Lung microvascular endothelial cell (primary cell): ENCODE data around the gene HOGA1. TPM values are rescaled to one million over a fixed set of nuclear protein-coding genes. Genes with fewer than 3 reads are reported as not detected.
"Not testable (repeated sequence)": the region's sequence is repeated elsewhere in the genome, so short reads cannot be mapped to it uniquely, and the experiment has no call there.

ENCODE experiments used
- DNase-seq, 2 donors: peaks; one replicate each; pipeline versions ENCODE4 v3.0.0 to v3.0.0-alpha.2; 2010; ENCODE audit warnings: low read depth in 2 of 2
- total RNA-seq: library from RNA; depleted of rRNA; stranded (reverse); fragments of >200 nt; gene quantifications from 2 replicates; pipeline ENCODE4 v1.2.1, GENCODE V29; 2014

Gene HOGA1
- total RNA-seq, 1 donor from 2014 or later, result under 0.01 TPM

- peak; percentile 51 to 94 for DNase-seq
These were observed 64.6 kb downstream of the HOGA1 start for GRCh38 chr10:97648562-97649404.

DNA sequence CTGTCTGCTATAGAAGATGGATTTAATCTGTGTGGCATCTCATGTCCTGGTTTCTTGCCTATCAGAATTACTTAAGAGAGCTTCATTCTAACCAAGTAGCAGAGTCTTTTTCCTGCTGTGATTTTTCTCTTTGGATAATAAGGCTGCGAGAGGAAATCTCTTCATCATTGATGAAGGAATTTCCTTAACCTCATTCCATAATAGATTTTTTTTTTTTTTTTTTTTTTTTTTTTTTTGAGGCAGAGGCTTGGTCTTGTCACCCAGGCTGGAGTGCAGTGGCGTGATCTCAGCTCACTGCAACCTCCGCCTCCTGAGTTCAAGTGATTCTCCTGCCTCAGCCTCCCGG, 65.2 kb downstream of the HOGA1 start:
- DNase-seq, result not testable (repeated sequence)

- DNase-seq, result no peak
These were observed 66.5 kb downstream of the HOGA1 start for GRCh38 chr10:97650726-97651125.

DNA sequence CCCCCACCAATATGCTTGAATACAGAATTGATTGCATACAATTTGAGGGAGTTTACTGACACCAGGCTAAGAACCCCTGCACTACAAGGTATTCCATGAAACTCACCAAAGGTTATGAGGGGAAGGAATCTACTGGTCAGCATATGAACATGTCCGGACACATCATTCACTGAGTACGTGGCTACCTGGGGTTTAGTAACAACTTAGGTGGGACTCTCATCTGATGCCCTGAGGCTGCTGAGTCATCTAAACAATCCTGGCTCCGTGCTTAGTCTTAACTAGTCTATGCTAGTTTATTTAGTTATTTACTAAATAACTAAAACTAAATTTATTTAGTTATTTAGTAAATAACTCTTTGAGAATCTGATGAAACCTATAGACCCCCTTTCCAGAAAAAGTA, 67.6 kb downstream of the HOGA1 start:
- DNase-seq, result no peak

GRCh38 chr10:97656777-97657176, 72.6 kb downstream of the HOGA1 start:
- no peak for DNase-seq

DNA sequence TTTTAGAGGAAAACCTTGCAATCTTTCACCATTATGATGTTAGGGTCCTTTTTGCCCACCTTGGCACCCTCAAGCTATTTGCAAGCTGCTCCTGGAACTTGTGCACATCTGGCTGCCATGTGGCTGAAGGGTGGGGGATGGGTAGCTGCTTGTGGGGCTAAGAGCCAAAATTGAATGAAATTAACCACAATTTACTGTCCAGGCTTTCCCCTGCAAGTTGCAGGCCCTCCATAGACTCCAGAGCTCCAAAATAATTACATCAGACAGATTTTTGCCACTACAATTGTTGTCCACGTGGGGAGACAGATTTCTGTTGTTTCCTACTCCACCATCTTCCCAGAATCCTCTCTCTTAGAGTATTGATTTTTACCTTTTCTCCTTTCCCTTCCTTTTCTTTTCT, 75.4 kb downstream of the HOGA1 start:
- no peak for DNase-seq

Other genes starting within 250 kb of the HOGA1 start
- gene FRAT2, start 249.7 kb upstream of the HOGA1 start, total RNA-seq, result 8.1 and 13.9 TPM in 2 replicates
- gene RRP12, start 183.0 kb upstream of the HOGA1 start, total RNA-seq, result 6.8 and 9.3 TPM in 2 replicates
- 209 and 215 TPM in 2 replicates for gene PGAM1, start 158.2 kb upstream of the HOGA1 start, total RNA-seq
- 20.6 and 23.1 TPM in 2 replicates for gene EXOSC1, start 138.4 kb upstream of the HOGA1 start, total RNA-seq
- 21.6 and 26.2 TPM in 2 replicates for gene ZDHHC16, start 138.2 kb upstream of the HOGA1 start, total RNA-seq
- 39.7 and 47.2 TPM in 2 replicates for gene MMS19, start 86.0 kb upstream of the HOGA1 start, total RNA-seq
- 41.6 and 59.9 TPM in 2 replicates for gene UBTD1, start 85.5 kb upstream of the HOGA1 start, total RNA-seq
- 0.20 and 0.44 TPM in 2 replicates for gene ANKRD2, start 11.6 kb upstream of the HOGA1 start, total RNA-seq
- gene C10orf62, start 5.3 kb downstream of the HOGA1 start, total RNA-seq, result not detected in 2 replicates
- 1.1 and 2.6 TPM in 2 replicates for gene MORN4, start 49.1 kb downstream of the HOGA1 start, total RNA-seq
- 10.1 and 10.2 TPM in 2 replicates for gene PI4K2A, start 56.3 kb downstream of the HOGA1 start, total RNA-seq
- gene AVPI1, start 102.9 kb downstream of the HOGA1 start, total RNA-seq, result 3.7 and 5.0 TPM in 2 replicates
- 10.7 and 11.5 TPM in 2 replicates for gene MARVELD1, start 129.3 kb downstream of the HOGA1 start, total RNA-seq
- 11.3 and 18.8 TPM in 2 replicates for gene ZFYVE27, start 152.7 kb downstream of the HOGA1 start, total RNA-seq
- not detected in 2 replicates for gene SFRP5, start 187.6 kb downstream of the HOGA1 start, total RNA-seq